PC-9 (cell line): ENCODE data around the gene SPG21. TPM values are rescaled to one million over a fixed set of nuclear protein-coding genes. Genes with fewer than 3 reads are reported as not detected.

Experiments
- BruUV-seq: library from RNA; stranded (reverse); fragments of 400-500 nt; replicated peaks from 2 replicates; lab custom pipeline; 2021; lab: Mats Ljungman, UMichigan
- CTCF ChIA-PET: fragments of 300-600 bp; sonication (Branson Sonifier 250); formaldehyde crosslinking; loops from one replicate; lab custom pipeline; 2022; ENCODE audit warnings: antibody characterized with exemption; lab: Charles Lee
- POLR2A ChIA-PET: fragments of 300-600 bp; sonication (Branson Sonifier 250); formaldehyde crosslinking; loops from one replicate; lab custom pipeline; 2022; ENCODE audit warnings: antibody characterized with exemption; ENCODE audit not compliant: unreplicated experiment; lab: Charles Lee
- DNase-seq, 2 experiments: peaks; one replicate each; pipeline versions ENCODE4 v3.0.0 to v3.0.0-alpha.2; 2015 to 2022; ENCODE audit warnings: mixed read lengths in 1 of 2
- H2AFZ ChIP-seq: fragments of 200-600 bp; sonication (generic); 2 replicates; pipeline ENCODE4 v1.8.1; 2017; ENCODE audit warnings: antibody characterized with exemption
- H3F3A ChIP-seq: fragments of 200-600 bp; sonication (generic); 2 replicates; pipeline ENCODE4 v1.8.1; 2017; ENCODE audit warnings: antibody characterized with exemption, mild to moderate bottlenecking, low read depth; ENCODE audit not compliant: insufficient read depth
- H3K27ac ChIP-seq: fragments of 200-600 bp; sonication (generic); 2 replicates; pipeline ENCODE4 v1.6.1; 2016; ENCODE audit warnings: mixed run types
- H3K27me3 ChIP-seq: fragments of 200-600 bp; sonication (generic); 2 replicates; pipeline ENCODE4 v1.6.1; 2016; ENCODE audit warnings: low read depth, mixed run types; ENCODE audit not compliant: insufficient read depth
- H3K36me3 ChIP-seq: fragments of 200-600 bp; sonication (generic); 2 replicates; pipeline ENCODE4 v1.6.1; 2016; ENCODE audit warnings: low read depth, mixed run types
- H3K4me1 ChIP-seq: fragments of 200-600 bp; sonication (generic); replicated peaks from 2 replicates; pipeline ENCODE4 v1.6.1; 2016; ENCODE audit warnings: mixed run types; ENCODE audit not compliant: insufficient read depth
- H3K4me2 ChIP-seq: fragments of 200-600 bp; sonication (generic); 2 replicates; pipeline ENCODE4 v1.6.1; 2017; ENCODE audit warnings: mixed run types
- H3K4me3 ChIP-seq: fragments of 200-600 bp; sonication (generic); 2 replicates; pipeline ENCODE4 v1.6.1; 2016; ENCODE audit warnings: mixed run types
- H3K79me2 ChIP-seq: fragments of 200-600 bp; sonication (generic); 2 replicates; pipeline ENCODE4 v1.6.1; 2017; ENCODE audit warnings: low read depth, mixed run types
- H3K9me2 ChIP-seq: fragments of 200-600 bp; sonication (generic); 2 replicates; pipeline ENCODE4 v1.8.1; 2017; ENCODE audit warnings: mild to moderate bottlenecking; ENCODE audit not compliant: insufficient read depth
- H3K9me3 ChIP-seq: fragments of 200-600 bp; sonication (generic); 2 replicates; pipeline ENCODE4 v1.8.1; 2016; ENCODE audit warnings: low read depth; ENCODE audit not compliant: insufficient read depth
- H4K20me1 ChIP-seq: fragments of 200-600 bp; sonication (generic); 2 replicates; pipeline ENCODE4 v1.8.1; 2017; ENCODE audit not compliant: insufficient read depth
- CTCF ChIP-seq: fragments of 200-600 bp; sonication (generic); conservative IDR thresholded peaks from 2 replicates; pipeline ENCODE4 v1.6.1; 2017; ENCODE audit warnings: mixed run types, antibody characterized with exemption, mild to moderate bottlenecking, moderate library complexity
- EZH2 ChIP-seq: fragments of 200-600 bp; sonication (generic); IDR thresholded peaks from 2 replicates; pipeline ENCODE4 v1.8.0; 2017; ENCODE audit warnings: antibody characterized with exemption, low read depth
- intact Hi-C: fragments of 100-400 bp; cut with micrococcal nuclease; formaldehyde crosslinking; loops from one replicate; pipeline ENCODE4 v1.10.0; 2022; ENCODE audit not compliant: unreplicated experiment
- total RNA-seq: library from RNA; stranded (reverse); gene quantifications from 2 replicates; pipeline ENCODE4 v1.2.3, GENCODE V29; 2021

The SPG21 gene
- total RNA-seq, 1 experiment from 2014 or later, result 91.7 TPM

GRCh38 chr15:64949383-64950186 lies 40.1 kb downstream of the SPG21 start:
- TF ChIP-seq CTCF (no peak), EZH2 (no peak)
- POLR2A ChIA-PET, result interaction anchor here (0.7 kb wide), 1 partner anchor 982 kb away, joined by 4 read pairs; no protein-coding TSS in a partner anchor

GRCh38 chr15:64948916-64949315 lies 40.8 kb downstream of the SPG21 start:
- H3K27ac ChIP-seq, result no peak overlapping the region
- no peak overlapping the region for H2AFZ ChIP-seq
- H3K9me3 ChIP-seq, result no peaks in the 10 kb centered on the region
- peaks cover 10% of the 10 kb centered on the region; the same call in 1 of the 2 replicates for H3F3A ChIP-seq
- intact Hi-C loops, result no loop called here
- H3K4me3 ChIP-seq, result no peak overlapping the region
- POLR2A ChIA-PET, result interaction anchor here (0.7 kb wide), 1 partner anchor 981 kb away, joined by 4 read pairs; no protein-coding TSS in a partner anchor
- no peaks in the 10 kb centered on the region for H4K20me1 ChIP-seq
- no peak for TF ChIP-seq CTCF
- no peak for TF ChIP-seq EZH2
- no peaks in the 10 kb centered on the region for H3K4me1 ChIP-seq
- H3K9me2 ChIP-seq, result no peaks in the 10 kb centered on the region
- H3K79me2 ChIP-seq, result no peaks in the 10 kb centered on the region
- CTCF ChIA-PET, result no interaction called here
- H3K36me3 ChIP-seq, result no peaks in the 10 kb centered on the region; the same call in 1 of the 2 replicates
- no peak for DNase-seq
- H3K27me3 ChIP-seq, result no peaks in the 10 kb centered on the region
- H3K4me2 ChIP-seq, result no peak overlapping the region
- no TSS peak for BruUV-seq

More at GRCh38 chr15:64949383-64950186, 40.1 kb downstream of the SPG21 start:
- Histone ChIP-seq H3K9me2 (no peaks in the 10 kb centered on the region), H3K27me3 (no peaks in the 10 kb centered on the region), H3K9me3 (no peaks in the 10 kb centered on the region), H3K4me2 (no peak overlapping the region), H3K4me1 (no peaks in the 10 kb centered on the region), H4K20me1 (no peaks in the 10 kb centered on the region), H3K79me2 (no peaks in the 10 kb centered on the region), H3K36me3 (no peaks in the 10 kb centered on the region; the same call in 1 of the 2 replicates), H2AFZ (no peak overlapping the region), H3K4me3 (no peak overlapping the region), H3F3A (peaks cover 10% of the 10 kb centered on the region; the same call in 1 of the 2 replicates), H3K27ac (no peak overlapping the region)
- BruUV-seq, result no TSS peak
- no peak for DNase-seq
- intact Hi-C loops, result no loop called here
- CTCF ChIA-PET, result interaction anchor here (0.5 kb wide), 1 partner anchor 32 kb away, joined by 5 read pairs; no protein-coding TSS in a partner anchor

GRCh38 chr15:64947211-64947610 lies 42.5 kb downstream of the SPG21 start:
- no peak overlapping the region for H3K27ac ChIP-seq
- H3K36me3 ChIP-seq, result no peaks in the 10 kb centered on the region; the same call in 1 of the 2 replicates
- H2AFZ ChIP-seq, result no peak overlapping the region
- BruUV-seq, result no TSS peak
- H3K4me2 ChIP-seq, result no peak overlapping the region
- TF ChIP-seq CTCF, result no peak
- ChIA-PET CTCF (no interaction called here), POLR2A (no interaction called here)
- H3K9me2 ChIP-seq, result no peaks in the 10 kb centered on the region
- H3K79me2 ChIP-seq, result no peaks in the 10 kb centered on the region
- DNase-seq, result no peak
- peaks cover 10% of the 10 kb centered on the region; the same call in 1 of the 2 replicates for H3F3A ChIP-seq
- no peaks in the 10 kb centered on the region for H3K27me3 ChIP-seq
- intact Hi-C loops, result no loop called here
- no peaks in the 10 kb centered on the region for H3K9me3 ChIP-seq
- no peaks in the 10 kb centered on the region for H3K4me1 ChIP-seq
- H4K20me1 ChIP-seq, result no peaks in the 10 kb centered on the region
- no peak overlapping the region for H3K4me3 ChIP-seq
